ENCODE measurements around the gene ZNF765. TPM values are rescaled to one million over a fixed set of nuclear protein-coding genes. Genes with fewer than 3 reads are reported as not detected.
"Not testable (repeated sequence)": the region's sequence is repeated elsewhere in the genome, so short reads cannot be mapped to it uniquely, and the experiment has no call there.

The ZNF765 gene
- total and polyA plus RNA-seq, 2 experiments from 2014 or later, result 6.4 to 25.1 TPM

DNA sequence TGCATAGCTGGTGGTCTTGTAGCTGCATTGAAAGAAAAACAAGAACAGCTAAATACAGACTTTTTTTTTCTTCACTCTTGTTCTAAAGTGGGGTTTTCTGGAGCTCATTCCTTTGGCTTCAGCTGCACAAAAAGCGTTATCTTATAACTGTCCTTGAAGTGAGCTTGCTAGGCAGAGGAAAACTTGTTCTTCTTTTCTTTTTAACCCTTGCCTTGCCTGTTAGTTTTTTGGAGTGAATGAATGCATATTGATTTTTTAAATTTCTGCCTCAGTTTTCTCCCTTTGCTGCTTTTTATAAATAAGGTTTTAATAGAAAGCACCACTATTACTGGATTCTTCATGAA lies 1.5 kb downstream of the ZNF765 start:
- no peaks in the 10 kb centered on the region for H3K9me3 ChIP-seq (ENCODE audit: low read depth)
- H3K36me3 ChIP-seq, result peaks cover 9% of the 10 kb centered on the region
- TF ChIP-seq, protein P1, sequence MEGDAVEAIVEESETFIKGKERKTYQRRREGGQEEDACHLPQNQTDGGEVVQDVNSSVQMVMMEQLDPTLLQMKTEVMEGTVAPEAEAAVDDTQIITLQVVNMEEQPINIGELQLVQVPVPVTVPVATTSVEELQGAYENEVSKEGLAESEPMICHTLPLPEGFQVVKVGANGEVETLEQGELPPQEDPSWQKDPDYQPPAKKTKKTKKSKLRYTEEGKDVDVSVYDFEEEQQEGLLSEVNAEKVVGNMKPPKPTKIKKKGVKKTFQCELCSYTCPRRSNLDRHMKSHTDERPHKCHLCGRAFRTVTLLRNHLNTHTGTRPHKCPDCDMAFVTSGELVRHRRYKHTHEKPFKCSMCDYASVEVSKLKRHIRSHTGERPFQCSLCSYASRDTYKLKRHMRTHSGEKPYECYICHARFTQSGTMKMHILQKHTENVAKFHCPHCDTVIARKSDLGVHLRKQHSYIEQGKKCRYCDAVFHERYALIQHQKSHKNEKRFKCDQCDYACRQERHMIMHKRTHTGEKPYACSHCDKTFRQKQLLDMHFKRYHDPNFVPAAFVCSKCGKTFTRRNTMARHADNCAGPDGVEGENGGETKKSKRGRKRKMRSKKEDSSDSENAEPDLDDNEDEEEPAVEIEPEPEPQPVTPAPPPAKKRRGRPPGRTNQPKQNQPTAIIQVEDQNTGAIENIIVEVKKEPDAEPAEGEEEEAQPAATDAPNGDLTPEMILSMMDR (IDR thresholded peaks at IDR 0.05; ENCODE audit: low read depth, low read length), result no peak
- H3K4me3 ChIP-seq, result peak overlapping the region; percentile 93
- H3K27ac ChIP-seq, result peak overlapping the region; percentile 41
- peaks cover 8% of the 10 kb centered on the region for H3K4me1 ChIP-seq (ENCODE audit: low read depth)
- no peaks in the 10 kb centered on the region for H3K27me3 ChIP-seq
- peak in 1 of 2 donors; percentile 17 for DNase-seq (ENCODE audit: low read depth in 1 of 2, low spot score in 1 of 2)

DNA sequence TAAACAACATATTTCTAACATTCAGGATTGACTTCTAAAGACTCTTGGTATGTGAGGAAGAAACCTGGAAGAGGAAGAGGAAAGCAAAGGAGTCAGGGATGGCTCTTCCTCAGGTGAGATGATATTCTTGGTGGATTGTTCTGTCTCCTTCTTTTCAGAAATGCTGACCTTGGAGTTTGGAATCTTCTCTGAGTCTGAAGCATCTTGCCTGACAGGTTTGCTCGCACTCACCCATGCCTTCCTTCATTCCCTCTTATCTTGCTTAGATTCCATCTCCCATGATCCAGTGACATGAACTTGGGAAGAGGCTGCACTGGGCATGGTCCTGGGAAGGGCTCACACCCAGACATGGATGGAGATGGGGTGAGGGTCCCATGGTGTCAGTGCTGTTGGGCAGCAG lies 3.0 kb downstream of the ZNF765 start:
- not testable (repeated sequence) for H3K27ac ChIP-seq; H3K27me3 ChIP-seq; H3K4me1 ChIP-seq (ENCODE audit: low read depth); H3K4me3 ChIP-seq; H3K9me3 ChIP-seq (ENCODE audit: low read depth); DNase-seq (ENCODE audit: low read depth in 1 of 2, low spot score in 1 of 2)
- H3K36me3 ChIP-seq, result peaks cover 12% of the 10 kb centered on the region

DNA sequence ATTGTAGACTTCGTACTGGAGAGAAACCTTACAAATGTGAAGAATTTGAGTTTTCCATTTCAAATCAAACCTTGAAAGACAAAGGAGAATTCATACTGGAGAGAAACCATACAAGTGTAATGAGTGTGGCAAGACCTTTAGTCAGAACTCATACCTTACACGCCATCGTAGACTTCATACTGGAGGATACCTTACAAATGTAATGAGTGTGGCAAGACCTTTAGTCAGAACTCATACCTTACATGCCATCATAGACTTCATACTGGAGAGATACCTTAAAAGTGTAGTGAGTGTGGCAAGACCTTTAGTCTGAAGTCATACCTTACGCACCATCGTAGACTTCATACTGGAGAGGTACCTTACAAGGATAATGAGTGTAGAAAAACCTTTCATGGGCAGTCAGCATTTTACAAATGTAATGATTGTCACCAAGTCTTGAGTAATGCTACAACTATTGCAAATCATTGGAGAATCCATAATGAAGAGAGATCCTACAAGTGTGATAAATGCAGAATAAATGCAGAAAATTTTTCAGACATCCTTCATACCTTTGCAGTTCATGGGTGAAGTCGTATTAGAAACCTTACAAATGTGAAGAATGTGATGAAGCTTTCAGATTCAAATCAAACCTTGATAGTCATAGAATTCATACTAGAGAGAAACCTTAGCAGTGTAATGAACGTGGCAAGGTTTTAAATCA lies 14.7 kb downstream of the ZNF765 start:
- TF ChIP-seq, protein P1 (IDR thresholded peaks at IDR 0.05; ENCODE audit: low read depth, low read length), result no peak
- no peak for DNase-seq (ENCODE audit: low read depth in 1 of 2, low spot score in 1 of 2)
- H3K4me3 ChIP-seq, result no peak overlapping the region
- H3K27ac ChIP-seq, result no peak overlapping the region
- H3K27me3 ChIP-seq, result no peaks in the 10 kb centered on the region
- H3K9me3 ChIP-seq (ENCODE audit: low read depth), result no peaks in the 10 kb centered on the region
- peaks cover 17% of the 10 kb centered on the region for H3K36me3 ChIP-seq
- H3K4me1 ChIP-seq (ENCODE audit: low read depth), result no peaks in the 10 kb centered on the region

DNA sequence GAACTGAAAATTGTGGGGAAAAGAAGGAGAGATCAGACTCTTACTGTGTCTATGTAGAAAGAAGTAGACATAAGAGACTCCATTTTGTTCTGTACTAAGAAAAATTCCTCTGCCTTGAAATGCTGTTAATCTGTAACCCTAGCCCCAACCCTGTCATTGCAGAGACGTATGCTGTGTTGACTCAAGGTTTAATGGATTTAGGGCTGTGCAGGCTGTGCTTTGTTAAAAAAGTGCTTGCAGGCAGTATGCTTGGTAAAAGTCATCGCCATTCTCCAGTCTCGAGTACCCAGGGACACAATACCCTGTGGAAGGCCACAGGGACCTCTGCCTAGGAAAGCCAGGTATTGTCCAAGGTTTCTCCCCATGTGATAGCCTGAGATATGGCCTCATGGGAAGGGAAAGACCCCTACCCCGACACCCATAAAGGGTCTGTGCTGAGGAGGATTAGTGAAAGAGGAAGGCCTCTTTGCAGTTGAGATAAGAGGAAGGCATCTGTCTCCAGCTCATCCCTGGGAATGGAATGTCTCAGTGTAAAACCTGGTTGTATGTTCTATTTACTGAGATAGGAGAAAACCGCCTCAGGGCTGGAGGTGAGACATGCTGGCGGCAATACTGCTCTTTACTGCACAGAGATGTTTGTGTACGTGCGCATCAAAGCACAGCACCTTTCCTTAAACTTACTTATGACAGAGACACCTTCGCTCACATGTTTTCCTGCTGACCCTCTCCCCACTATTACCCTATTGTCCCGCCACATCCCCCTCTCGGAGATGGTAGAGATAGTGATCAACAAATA lies 25.8 kb downstream of the ZNF765 start:
- H3K4me3 ChIP-seq; H3K27me3 ChIP-seq; H3K27ac ChIP-seq; H3K36me3 ChIP-seq; DNase-seq (ENCODE audit: low read depth in 1 of 2, low spot score in 1 of 2); H3K4me1 ChIP-seq (ENCODE audit: low read depth); H3K9me3 ChIP-seq (ENCODE audit: low read depth): not testable (repeated sequence)

DNA sequence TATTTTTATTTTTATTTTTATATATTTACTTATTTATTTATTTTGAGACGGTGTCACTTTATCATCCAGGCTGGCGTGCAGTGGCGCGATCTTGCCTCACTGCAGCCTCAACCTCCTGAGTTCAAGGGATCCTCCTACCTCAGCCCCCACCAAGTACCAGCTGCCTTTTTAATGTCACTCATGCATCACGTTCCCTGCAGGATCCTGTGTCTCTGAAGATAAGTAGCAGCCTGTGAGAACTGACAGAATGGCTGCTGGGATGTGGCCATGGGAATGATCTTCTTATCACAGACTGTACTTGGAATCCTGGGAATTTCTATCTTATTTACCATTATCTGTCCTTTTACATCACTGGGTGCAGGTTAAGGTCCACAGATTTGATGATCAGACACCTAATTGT lies 27.6 kb downstream of the ZNF765 start:
- Histone ChIP-seq H3K27me3 (no peaks in the 10 kb centered on the region), H3K4me1 (ENCODE audit: low read depth) (no peaks in the 10 kb centered on the region), H3K4me3 (no peak overlapping the region), H3K36me3 (no peaks in the 10 kb centered on the region), H3K27ac (no peak overlapping the region), H3K9me3 (ENCODE audit: low read depth) (no peaks in the 10 kb centered on the region)
- TF ChIP-seq, protein P1 (IDR thresholded peaks at IDR 0.05; ENCODE audit: low read depth, low read length), result no peak
- DNase-seq (ENCODE audit: low read depth in 1 of 2, low spot score in 1 of 2), result no peak

DNA sequence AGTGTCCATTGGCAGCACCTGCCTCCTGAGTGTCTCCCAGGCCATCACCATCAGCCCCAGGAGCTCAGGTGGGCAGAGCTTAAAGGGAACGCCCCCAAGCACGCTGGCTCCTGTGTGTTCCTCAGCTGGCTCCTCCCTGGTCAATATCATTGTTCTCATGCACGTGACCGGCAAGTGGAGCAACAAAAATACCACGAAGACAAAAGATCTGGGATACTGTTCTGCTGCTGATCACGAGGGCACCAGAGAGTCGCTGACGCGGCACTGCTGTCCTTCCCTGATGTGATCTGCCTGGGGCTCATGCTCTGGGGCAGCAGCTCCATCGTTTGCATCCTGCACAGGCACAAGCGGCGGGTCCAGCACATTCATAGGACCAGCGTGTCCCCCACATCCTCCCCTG lies 28.1 kb downstream of the ZNF765 start:
- not testable (repeated sequence) for DNase-seq (ENCODE audit: low read depth in 1 of 2, low spot score in 1 of 2)

DNA sequence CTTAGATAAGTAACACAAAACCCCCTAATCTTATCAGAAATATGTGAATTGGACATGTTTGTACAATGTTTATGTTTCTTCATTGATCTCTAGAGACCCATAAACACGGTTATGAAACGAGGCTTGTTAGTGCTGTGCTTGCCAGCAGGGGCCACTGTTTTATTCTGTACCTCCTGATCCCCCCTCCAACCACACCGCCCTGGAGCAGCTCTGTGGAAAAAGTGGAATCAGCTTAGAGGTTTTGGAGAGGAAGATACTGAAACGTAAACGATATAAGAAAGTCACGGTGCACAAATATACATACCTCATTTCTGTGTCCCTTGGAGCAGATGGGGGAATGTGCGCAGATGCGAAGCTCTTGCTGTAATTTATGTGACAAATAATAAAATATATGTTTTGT lies 28.7 kb downstream of the ZNF765 start:
- not testable (repeated sequence) for H3K27me3 ChIP-seq; H3K27ac ChIP-seq; H3K4me1 ChIP-seq (ENCODE audit: low read depth); H3K4me3 ChIP-seq; H3K36me3 ChIP-seq; H3K9me3 ChIP-seq (ENCODE audit: low read depth)
- DNase-seq (ENCODE audit: low read depth in 1 of 2, low spot score in 1 of 2), result peak in 1 of 2 donors; percentile 16
- TF ChIP-seq, protein P1 (IDR thresholded peaks at IDR 0.05; ENCODE audit: low read depth, low read length), result peak; percentile 6

More for the DNA sequence above, 28.1 kb downstream of the ZNF765 start:
- not testable (repeated sequence) for H3K27ac ChIP-seq; H3K27me3 ChIP-seq; H3K9me3 ChIP-seq (ENCODE audit: low read depth); H3K4me1 ChIP-seq (ENCODE audit: low read depth); H3K4me3 ChIP-seq; H3K36me3 ChIP-seq

Measured in cardiac muscle cell (in vitro differentiated cells and primary cell).